ENCODE data around the gene EIF6.

Gene EIF6
- long read RNA-seq, donor 1, transcript EIF6-201 (6 exons, 1,252 nt), result minor isoform, 25 of 245 reads
- long read RNA-seq, donor 1, transcript EIF6-203 (7 exons, 1,289 nt), result major isoform, 97 of 245 reads
- long read RNA-seq, donor 1, partial matches to known transcripts, result 121 of 245 reads
- long read RNA-seq, donor 1, other reads (novel, unspliced or antisense), result 0 of 245 reads
- long read RNA-seq, donor 2, transcript EIF6-201 (6 exons, 1,252 nt), result minor isoform, 14 of 132 reads
- long read RNA-seq, donor 2, transcript EIF6-203 (7 exons, 1,289 nt), result major isoform, 32 of 132 reads
- long read RNA-seq, donor 2, partial matches to known transcripts, result 80 of 132 reads
- long read RNA-seq, donor 2, other reads (novel, unspliced or antisense), result 0 of 132 reads
- long read RNA-seq, donor 3, transcript EIF6-201 (6 exons, 1,252 nt), result minor isoform, 6 of 75 reads
- long read RNA-seq, donor 3, transcript EIF6-203 (7 exons, 1,289 nt), result major isoform, 30 of 75 reads
- long read RNA-seq, donor 3, partial matches to known transcripts, result 39 of 75 reads
- long read RNA-seq, donor 3, other reads (novel, unspliced or antisense), result 0 of 75 reads
- long read RNA-seq, donor 4, transcript EIF6-201 (6 exons, 1,252 nt), result minor isoform, 11 of 128 reads
- long read RNA-seq, donor 4, transcript EIF6-203 (7 exons, 1,289 nt), result major isoform, 41 of 128 reads
- long read RNA-seq, donor 4, partial matches to known transcripts, result 74 of 128 reads
- long read RNA-seq, donor 4, other reads (novel, unspliced or antisense), result 0 of 128 reads
- long read RNA-seq, donor 5, transcript EIF6-201 (6 exons, 1,252 nt), result minor isoform, 13 of 147 reads
- long read RNA-seq, donor 5, transcript EIF6-203 (7 exons, 1,289 nt), result major isoform, 51 of 147 reads
- long read RNA-seq, donor 5, partial matches to known transcripts, result 80 of 147 reads
- long read RNA-seq, donor 5, other reads (novel, unspliced or antisense), result 0 of 147 reads
- long read RNA-seq, donor 6, transcript EIF6-201 (6 exons, 1,252 nt), result minor isoform, 11 of 122 reads
- long read RNA-seq, donor 6, transcript EIF6-203 (7 exons, 1,289 nt), result major isoform, 63 of 122 reads
- long read RNA-seq, donor 6, partial matches to known transcripts, result 44 of 122 reads
- long read RNA-seq, donor 6, other reads (novel, unspliced or antisense), result 0 of 122 reads
- long read RNA-seq, donor 7, transcript EIF6-201 (6 exons, 1,252 nt), result minor isoform, 15 of 168 reads
- long read RNA-seq, donor 7, transcript EIF6-203 (7 exons, 1,289 nt), result major isoform, 63 of 168 reads
- long read RNA-seq, donor 7, transcript EIF6-206 (6 exons, 932 nt), result minor isoform, 5 of 168 reads
- long read RNA-seq, donor 7, partial matches to known transcripts, result 76 of 168 reads
- long read RNA-seq, donor 7, other reads (novel, unspliced or antisense), result 6 of 168 reads
- long read RNA-seq, donor 8, transcript EIF6-201 (6 exons, 1,252 nt), result minor isoform, 20 of 133 reads
- long read RNA-seq, donor 8, transcript EIF6-203 (7 exons, 1,289 nt), result major isoform, 53 of 133 reads
- long read RNA-seq, donor 8, partial matches to known transcripts, result 58 of 133 reads
- long read RNA-seq, donor 8, other reads (novel, unspliced or antisense), result 0 of 133 reads

GRCh38 chr20:35284267-35284991 lies at the start of gene EIF6:
Gene EIF6, minus strand, starts transcription at chr20:35284772. Its CDS starts 285 bp downstream, at chr20:35284487.
- peak; percentile 86 for DNase-seq

GRCh38 chr20:35333606-35334005 lies 49.0 kb upstream of the EIF6 start:
- DNase-seq, result no peak

GRCh38 chr20:35332540-35333200 lies 48.1 kb upstream of the EIF6 start:
- no peak for DNase-seq

GRCh38 chr20:35329435-35330139 lies 45.0 kb upstream of the EIF6 start:
- no peak for DNase-seq

GRCh38 chr20:35328689-35329088 lies 44.1 kb upstream of the EIF6 start:
- DNase-seq, result no peak

GRCh38 chr20:35328095-35328685 lies 43.6 kb upstream of the EIF6 start:
- no peak for DNase-seq

- no peak for DNase-seq
Observed at GRCh38 chr20:35327074-35327976, 42.8 kb upstream of the EIF6 start.

- DNase-seq, result no peak
Observed at GRCh38 chr20:35326740-35327073, 42.1 kb upstream of the EIF6 start.

GRCh38 chr20:35326021-35326739 lies 41.6 kb upstream of the EIF6 start:
- DNase-seq, result no peak

- DNase-seq, result no peak
Observed at GRCh38 chr20:35325401-35325800, 40.8 kb upstream of the EIF6 start.

GRCh38 chr20:35320396-35321126 lies 36.0 kb upstream of the EIF6 start:
- no peak for DNase-seq

- DNase-seq, result no peak
Observed at GRCh38 chr20:35319871-35320197, 35.3 kb upstream of the EIF6 start.

GRCh38 chr20:35319192-35319870 lies 34.8 kb upstream of the EIF6 start:
- no peak for DNase-seq

GRCh38 chr20:35318502-35319157 lies 34.1 kb upstream of the EIF6 start:
- DNase-seq, result no peak

GRCh38 chr20:35317416-35318210 lies 33.0 kb upstream of the EIF6 start:
- DNase-seq, result no peak

All from right kidney (tissue), 9 donors.